WTC11 (cell line): Measurements from ENCODE around the gene MAGEA12. TPM values are rescaled to one million over a fixed set of nuclear protein-coding genes. Genes with fewer than 3 reads are reported as not detected.

Experiments used
- ATAC-seq: fragments of 200-7000 bp; cut with Tn5 transposase; 2 replicates; pipeline ENCODE4 v1.10.0; 2021; ENCODE audit warnings: mild to moderate bottlenecking, moderate library complexity
- CTCF ChIA-PET: fragments of 300-600 bp; sonication (Branson Sonifier 250); formaldehyde crosslinking; loops from one replicate; lab custom pipeline; 2021; ENCODE audit warnings: antibody characterized with exemption; lab: Charles Lee
- POLR2A ChIA-PET: fragments of 350-600 bp; sonication (Branson Sonifier 250); formaldehyde crosslinking; loops from one replicate; lab custom pipeline; 2021; ENCODE audit warnings: antibody characterized with exemption; lab: Charles Lee
- DNase-seq: peaks from one replicate; pipeline ENCODE4 v3.0.0; 2021; ENCODE audit warnings: low spot score
- H3K27ac Mint-ChIP-seq: 2 replicates; pipeline ENCODE4 v1.8.0; 2021; ENCODE audit warnings: mixed read lengths
- H3K27me3 Mint-ChIP-seq: 2 replicates; pipeline ENCODE4 v1.8.0; 2021; ENCODE audit warnings: low read depth, mild to moderate bottlenecking, moderate library complexity, mixed read lengths
- H3K36me3 Mint-ChIP-seq: 2 replicates; pipeline ENCODE4 v1.8.0; 2021; ENCODE audit warnings: mixed read lengths
- H3K4me1 Mint-ChIP-seq: 2 replicates; pipeline ENCODE4 v1.8.0; 2022; ENCODE audit warnings: mixed read lengths
- H3K4me3 Mint-ChIP-seq: 2 replicates; pipeline ENCODE4 v1.8.0; 2021; ENCODE audit warnings: mild to moderate bottlenecking, moderate library complexity, mixed read lengths
- H3K9me3 Mint-ChIP-seq: 2 replicates; pipeline ENCODE4 v1.8.0; 2021; ENCODE audit warnings: mixed read lengths
- AFF4 ChIP-seq: sonication (generic); formaldehyde crosslinking; IDR thresholded peaks from 2 replicates; pipeline ENCODE4 v1.8.1; 2023; ENCODE audit warnings: mild to moderate bottlenecking, missing genetic modification reagents, borderline replicate concordance
- ARID4B ChIP-seq: sonication (generic); formaldehyde crosslinking; IDR thresholded peaks from 2 replicates; pipeline ENCODE4 v1.8.0; 2023; ENCODE audit warnings: missing genetic modification reagents, mild to moderate bottlenecking, borderline replicate concordance
- ATF2 ChIP-seq: sonication (generic); formaldehyde crosslinking; IDR thresholded peaks from 2 replicates; pipeline ENCODE4 v1.8.1; 2022; ENCODE audit warnings: low read depth, missing genetic modification reagents, borderline replicate concordance
- E2F5 ChIP-seq: sonication (generic); formaldehyde crosslinking; IDR thresholded peaks from 2 replicates; pipeline ENCODE4 v1.8.1; 2022; ENCODE audit warnings: mild to moderate bottlenecking, moderate library complexity, missing genetic modification reagents
- EMX1 ChIP-seq: fragments of 250-450 bp; sonication (Bioruptor Pico); IDR thresholded peaks from 2 replicates; pipeline ENCODE4 v1.8.0; 2021; ENCODE audit warnings: mild to moderate bottlenecking
- ESRRA ChIP-seq: sonication (generic); formaldehyde crosslinking; IDR thresholded peaks from 2 replicates; pipeline ENCODE4 v1.8.1; 2022; ENCODE audit warnings: mild to moderate bottlenecking, missing genetic modification reagents, borderline replicate concordance
- FOXK1 ChIP-seq: sonication (generic); formaldehyde crosslinking; IDR thresholded peaks from 2 replicates; pipeline ENCODE4 v1.8.0; 2022; ENCODE audit warnings: mild to moderate bottlenecking, moderate library complexity, missing genetic modification reagents
- GABPB1 ChIP-seq: sonication (generic); formaldehyde crosslinking; IDR thresholded peaks from 2 replicates; pipeline ENCODE4 v1.8.1; 2023; ENCODE audit warnings: mild to moderate bottlenecking, missing genetic modification reagents
- IRF2 ChIP-seq: sonication (generic); formaldehyde crosslinking; IDR thresholded peaks from 2 replicates; pipeline ENCODE4 v1.8.0; 2022; ENCODE audit warnings: low read depth, missing genetic modification reagents, borderline replicate concordance
- JUN ChIP-seq: sonication (generic); formaldehyde crosslinking; IDR thresholded peaks from 2 replicates; pipeline ENCODE4 v1.8.0; 2023; ENCODE audit warnings: mild to moderate bottlenecking, missing genetic modification reagents
- OVOL2 ChIP-seq: fragments of 250-450 bp; sonication (Bioruptor Pico); IDR thresholded peaks from 2 replicates; pipeline ENCODE4 v1.9.0; 2021; ENCODE audit warnings: mild to moderate bottlenecking, borderline replicate concordance
- PRRX2 ChIP-seq: fragments of 250-450 bp; sonication (Bioruptor Pico); IDR thresholded peaks from 2 replicates; pipeline ENCODE4 v1.8.0; 2021; ENCODE audit warnings: mild to moderate bottlenecking
- TEAD1 ChIP-seq: sonication (generic); formaldehyde crosslinking; IDR thresholded peaks from 2 replicates; pipeline ENCODE4 v1.8.0; 2022; ENCODE audit warnings: mild to moderate bottlenecking, missing genetic modification reagents
- ZBTB43 ChIP-seq: sonication (generic); formaldehyde crosslinking; IDR thresholded peaks from 2 replicates; pipeline ENCODE4 v1.8.1; 2023; ENCODE audit warnings: mild to moderate bottlenecking, missing genetic modification reagents
- ZNF219 ChIP-seq: sonication (generic); formaldehyde crosslinking; IDR thresholded peaks from 2 replicates; pipeline ENCODE4 v1.8.0; 2023; ENCODE audit warnings: missing genetic modification reagents, mild to moderate bottlenecking, borderline replicate concordance
- ZNF263 ChIP-seq: sonication (generic); formaldehyde crosslinking; IDR thresholded peaks from 2 replicates; pipeline ENCODE4 v1.8.1; 2022; ENCODE audit warnings: low read depth, mild to moderate bottlenecking, moderate library complexity, missing genetic modification reagents
- ZNF532 ChIP-seq: fragments of 250-450 bp; sonication (Bioruptor Pico); IDR thresholded peaks from 2 replicates; pipeline ENCODE4 v1.9.0; 2021; ENCODE audit warnings: mild to moderate bottlenecking, borderline replicate concordance
- total RNA-seq: library from RNA; stranded (reverse); gene quantifications from 3 replicates; pipeline ENCODE4 v1.2.3, GENCODE V29; 2021

The MAGEA12 gene
- total RNA-seq, 1 experiment from 2014 or later = 0.57 TPM

- no peak for TF ChIP-seq AFF4
- TF ChIP-seq EMX1 = no peak
- TF ChIP-seq GABPB1 (CRISPR knock-in tag) = no peak
- no peak for TF ChIP-seq TEAD1
- no peak for TF ChIP-seq ZBTB43 (CRISPR knock-in tag)
These were observed 1.5 kb downstream of the MAGEA12 start (continued) for GRCh38 chrX:152735101-152735500.

- no peak overlapping the region for H3K4me3 Mint-ChIP-seq
- H3K27ac Mint-ChIP-seq = no peak overlapping the region
- H3K36me3 Mint-ChIP-seq = no peaks in the 10 kb centered on the region
- DNase-seq (no peak), ATAC-seq (no peak)
- peaks cover 22% of the 10 kb centered on the region for H3K27me3 Mint-ChIP-seq
- CTCF ChIA-PET = interaction anchor here (1.0 kb wide), 1 partner anchor 94 kb away, joined by 3 read pairs; no protein-coding TSS in a partner anchor
- H3K4me1 Mint-ChIP-seq = no peaks in the 10 kb centered on the region
- H3K9me3 Mint-ChIP-seq = no peaks in the 10 kb centered on the region
- POLR2A ChIA-PET = no interaction called here
- TF ChIP-seq E2F5 (CRISPR knock-in tag) (no peak), ESRRA (CRISPR knock-in tag) (no peak), ARID4B (CRISPR knock-in tag) (no peak), ZNF219 (CRISPR knock-in tag) (no peak), JUN (no peak), ZBTB43 (CRISPR knock-in tag) (no peak), OVOL2 (no peak), PRRX2 (CRISPR knock-in tag) (no peak), IRF2 (no peak), ATF2 (CRISPR knock-in tag) (no peak), FOXK1 (no peak), ZNF532 (no peak), ZNF263 (CRISPR knock-in tag) (no peak)
These were observed 2.4 kb downstream of the MAGEA12 start for GRCh38 chrX:152735860-152736511.
